OCI-LY1 (cell line): ENCODE results near the gene SHISA4.

Source experiments
- EZH2 ChIP-seq: fragments of 200-600 bp; sonication (generic), shearing (Covaris generic); IDR thresholded peaks from 2 replicates; pipeline ENCODE4 v1.8.0; 2017; ENCODE audit warnings: borderline replicate concordance, mixed run types, mild to moderate bottlenecking, antibody characterized with exemption, low read length, moderate library complexity, mixed read lengths
- TF ChIP-seq, protein P1 (sequence below): fragments of 200-600 bp; sonication (generic), shearing (Covaris generic); IDR thresholded peaks from 2 replicates; pipeline ENCODE4 v1.5.1; 2017; ENCODE audit warnings: mild to moderate bottlenecking, antibody characterized with exemption, low read length, moderate library complexity, mixed read lengths

GRCh38 chr1:201882665-201883132 lies 6.0 kb upstream of the SHISA4 start:
- TF ChIP-seq, protein P1, sequence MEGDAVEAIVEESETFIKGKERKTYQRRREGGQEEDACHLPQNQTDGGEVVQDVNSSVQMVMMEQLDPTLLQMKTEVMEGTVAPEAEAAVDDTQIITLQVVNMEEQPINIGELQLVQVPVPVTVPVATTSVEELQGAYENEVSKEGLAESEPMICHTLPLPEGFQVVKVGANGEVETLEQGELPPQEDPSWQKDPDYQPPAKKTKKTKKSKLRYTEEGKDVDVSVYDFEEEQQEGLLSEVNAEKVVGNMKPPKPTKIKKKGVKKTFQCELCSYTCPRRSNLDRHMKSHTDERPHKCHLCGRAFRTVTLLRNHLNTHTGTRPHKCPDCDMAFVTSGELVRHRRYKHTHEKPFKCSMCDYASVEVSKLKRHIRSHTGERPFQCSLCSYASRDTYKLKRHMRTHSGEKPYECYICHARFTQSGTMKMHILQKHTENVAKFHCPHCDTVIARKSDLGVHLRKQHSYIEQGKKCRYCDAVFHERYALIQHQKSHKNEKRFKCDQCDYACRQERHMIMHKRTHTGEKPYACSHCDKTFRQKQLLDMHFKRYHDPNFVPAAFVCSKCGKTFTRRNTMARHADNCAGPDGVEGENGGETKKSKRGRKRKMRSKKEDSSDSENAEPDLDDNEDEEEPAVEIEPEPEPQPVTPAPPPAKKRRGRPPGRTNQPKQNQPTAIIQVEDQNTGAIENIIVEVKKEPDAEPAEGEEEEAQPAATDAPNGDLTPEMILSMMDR: no peak; the same call in 1 of the 2 replicates
- TF ChIP-seq EZH2: no peak
